IMR-90 (cell line): Measurements from ENCODE around the gene EXOC6. TPM values are rescaled to one million over a fixed set of nuclear protein-coding genes. Genes with fewer than 3 reads are reported as not detected.

Source experiments
- ATAC-seq: fragments of 200-7000 bp; cut with Tn5 transposase; 2 replicates; pipeline ENCODE4 v1.9.1; 2020; ENCODE audit warnings: low read depth, mild to moderate bottlenecking, moderate library complexity
- BruUV-seq: library from RNA; stranded (reverse); fragments of 400-500 nt; replicated peaks from 2 replicates; lab custom pipeline; 2021; lab: Mats Ljungman, UMichigan
- CTCF ChIA-PET: fragments of 300-600 bp; formaldehyde crosslinking; extraction: SDS; loops from one replicate; lab custom pipeline; 2021; ENCODE audit warnings: antibody characterized with exemption; lab: Yijun Ruan, JAX
- POLR2A ChIA-PET: fragments of 300-600 bp; sonication (Branson Sonifier 250); formaldehyde crosslinking; loops from one replicate; lab custom pipeline; 2022; ENCODE audit warnings: antibody characterized with exemption; ENCODE audit not compliant: unreplicated experiment; lab: Charles Lee
- DNase-seq: peaks from one replicate; pipeline ENCODE4 v3.0.0; 2013
- H2AFZ ChIP-seq: replicated peaks from 2 replicates; pipeline ENCODE3; 2013; ENCODE audit warnings: low read length, mild to moderate bottlenecking; ENCODE audit not compliant: poor library complexity
- H2AK5ac ChIP-seq: 2 replicates; pipeline ENCODE4 v1.6.1; 2013; ENCODE audit warnings: low read depth, low read length, inconsistent platforms
- H2AK9ac ChIP-seq: replicated peaks from 2 replicates; pipeline ENCODE3; 2013; ENCODE audit warnings: mild to moderate bottlenecking, low read depth, low read length, moderate library complexity; ENCODE audit not compliant: poor library complexity
- H2BK120ac ChIP-seq: 2 replicates; pipeline ENCODE4 v1.6.1; 2013; ENCODE audit warnings: low read depth, low read length, inconsistent platforms
- H2BK15ac ChIP-seq: 3 replicates; pipeline ENCODE4 v1.6.1; 2013; ENCODE audit warnings: low read depth, low read length, inconsistent platforms
- H2BK20ac ChIP-seq: 2 replicates; pipeline ENCODE4 v1.6.1; 2013; ENCODE audit warnings: low read depth, mild to moderate bottlenecking, inconsistent platforms, low read length, moderate library complexity
- H2BK5ac ChIP-seq: 2 replicates; pipeline ENCODE4 v1.6.1; 2013; ENCODE audit warnings: mild to moderate bottlenecking, low read depth, low read length, inconsistent platforms; ENCODE audit not compliant: poor library complexity, severe bottlenecking
- H3K14ac ChIP-seq: replicated peaks from 2 replicates; pipeline ENCODE4 v1.6.1; 2013; ENCODE audit warnings: low read depth, low read length, inconsistent platforms
- H3K18ac ChIP-seq: 2 replicates; pipeline ENCODE4 v1.6.1; 2013; ENCODE audit warnings: low read depth, low read length, control low read depth
- H3K23ac ChIP-seq: 2 replicates; pipeline ENCODE4 v1.6.1; 2013; ENCODE audit warnings: low read depth, low read length, inconsistent platforms
- H3K27ac ChIP-seq: 2 replicates; pipeline ENCODE4 v1.5.1; 2013; ENCODE audit warnings: mild to moderate bottlenecking, control low read depth, low read length; ENCODE audit not compliant: insufficient read depth
- H3K27me3 ChIP-seq: 2 replicates; pipeline ENCODE4 v1.6.1; 2013; ENCODE audit warnings: low read length; ENCODE audit not compliant: control insufficient read depth, insufficient read depth
- H3K36me3 ChIP-seq: 2 replicates; pipeline ENCODE4 v1.6.1; 2013; ENCODE audit warnings: low read length, mixed read lengths; ENCODE audit not compliant: control insufficient read depth, insufficient read depth
- H3K4ac ChIP-seq: 2 replicates; pipeline ENCODE4 v1.6.1; 2013; ENCODE audit warnings: low read depth, low read length, inconsistent platforms
- H3K4me1 ChIP-seq: 2 replicates; pipeline ENCODE4 v1.6.1; 2013; ENCODE audit warnings: low read length, mixed read lengths; ENCODE audit not compliant: control insufficient read depth, insufficient read depth
- H3K4me2 ChIP-seq: 2 replicates; pipeline ENCODE4 v1.6.1; 2013; ENCODE audit warnings: low read depth, mild to moderate bottlenecking, control low read depth, low read length, moderate library complexity
- H3K4me3 ChIP-seq: 2 replicates; pipeline ENCODE4 v1.5.1; 2013; ENCODE audit warnings: low read depth, mild to moderate bottlenecking, control low read depth, low read length, moderate library complexity; ENCODE audit not compliant: insufficient read depth
- H3K56ac ChIP-seq: 2 replicates; pipeline ENCODE4 v1.6.1; 2013; ENCODE audit warnings: low read length, inconsistent platforms; ENCODE audit not compliant: insufficient read depth; ENCODE audit errors: extremely low read depth
- H3K79me1 ChIP-seq, 2 experiments: 2 replicates each; pipeline ENCODE4 v1.6.1; 2013; ENCODE audit warnings: low read length in 2 of 2, inconsistent platforms in 1 of 2, low read depth in 1 of 2
- H3K9ac ChIP-seq: 2 replicates; pipeline ENCODE4 v1.6.1; 2013; ENCODE audit warnings: low read depth, low read length, control low read depth
- H3K9me1 ChIP-seq: 2 replicates; pipeline ENCODE4 v1.6.1; 2013; ENCODE audit warnings: low read length, inconsistent platforms; ENCODE audit not compliant: insufficient read depth
- H3K9me3 ChIP-seq: 2 replicates; pipeline ENCODE4 v1.6.1; 2013; ENCODE audit warnings: low read length; ENCODE audit not compliant: control insufficient read depth, insufficient read depth
- H4K20me1 ChIP-seq: 2 replicates; pipeline ENCODE4 v1.6.1; 2013; ENCODE audit warnings: low read length, inconsistent platforms; ENCODE audit not compliant: insufficient read depth
- H4K5ac ChIP-seq: 2 replicates; pipeline ENCODE4 v1.6.1; 2013; ENCODE audit warnings: mild to moderate bottlenecking, low read depth, low read length, control low read depth
- H4K8ac ChIP-seq, 2 experiments: 2 replicates each; pipeline ENCODE4 v1.6.1; 2013; ENCODE audit warnings: low read depth in 2 of 2, low read length in 2 of 2, control low read depth in 1 of 2, inconsistent platforms in 1 of 2
- H4K91ac ChIP-seq: 2 replicates; pipeline ENCODE4 v1.6.1; 2013; ENCODE audit warnings: low read depth, low read length, inconsistent platforms; ENCODE audit not compliant: insufficient read depth
- USF2 ChIP-seq: fragments of 150-350 bp; IDR thresholded peaks from 2 replicates; pipeline ENCODE4 v1.6.1; 2017; ENCODE audit warnings: mild to moderate bottlenecking, antibody characterized with exemption, low read length, low read depth
- WGBS, 2 experiments: methylation state at CpG; one replicate each; pipeline versions ENCODE4 v1.1.5 to v1.1.7; 2013; ENCODE audit warnings: missing lambda C conversion rate in 2 of 2; ENCODE audit not compliant: insufficient read length in 1 of 2; ENCODE audit errors: extremely low coverage in 2 of 2; 5-methylcytosine and 5-hydroxymethylcytosine counted together
- dilution Hi-C: fragments of 300-500 bp; cut with HindIII; formaldehyde crosslinking; loops from one replicate; pipeline ENCODE4 v1.14.3; 2018; ENCODE audit warnings: low sequenced_read_pairs; ENCODE audit not compliant: unreplicated experiment
- in situ Hi-C: fragments of 300-500 bp; cut with MboI; formaldehyde crosslinking; loops from 3 replicates; pipeline ENCODE4 v1.14.3; 2019; ENCODE audit warnings: low sequenced_read_pairs, inconsistent platforms, mixed read lengths
- intact Hi-C: fragments of 100-400 bp; cut with micrococcal nuclease; formaldehyde crosslinking; loops from 2 replicates; pipeline ENCODE4 v1.10.0; 2022
- polyA plus RNA-seq, 3 experiments: library from polyadenylated mRNA; depleted of rRNA; stranded (reverse); fragments of >200 nt; gene quantifications; 2 replicates each; pipeline ENCODE4 v1.2.3, GENCODE V29; 2012; ENCODE audit warnings: low replicate concordance in 1 of 3
- total RNA-seq: library from RNA; depleted of rRNA; stranded (reverse); fragments of >200 nt; gene quantifications from 2 replicates; pipeline ENCODE4 v1.2.3, GENCODE V29; 2012

The EXOC6 gene
- total and polyA plus RNA-seq, 2 of the 4 experiments (the other 2 are of a cell fraction): 4.5 to 11.5 TPM

- CTCF ChIA-PET: interaction anchor here (0.5 kb wide), 1 partner anchor 18 kb away, joined by 3 read pairs; no protein-coding TSS in a partner anchor
- no peak for TF ChIP-seq USF2
- BruUV-seq: no TSS peak
Observed at GRCh38 chr10:92931597-92931996, 83.3 kb downstream of the EXOC6 start.

More at GRCh38 chr10:92931597-92931996, 83.3 kb downstream of the EXOC6 start:
- WGBS, 2 experiments: no CpG with 5 or more reads among the region's 1 CpG
- dilution Hi-C loops (no loop called here), intact Hi-C loops (no loop called here), in situ Hi-C loops (no loop called here)
- H3K9me3 ChIP-seq: no peaks in the 10 kb centered on the region
- H2AK5ac ChIP-seq: no peak overlapping the region
- no peaks in the 10 kb centered on the region for H3K27me3 ChIP-seq
- H3K18ac ChIP-seq: no peak overlapping the region
- H3K4me1 ChIP-seq: no peaks in the 10 kb centered on the region
- H2BK20ac ChIP-seq: no peak overlapping the region
- no peak overlapping the region for H4K91ac ChIP-seq
- H3K27ac ChIP-seq: no peak overlapping the region
- H3K4me2 ChIP-seq: no peak overlapping the region
- H3K4me3 ChIP-seq: no peak overlapping the region
- no peak overlapping the region for H2BK15ac ChIP-seq
- no peak for ATAC-seq
- H3K9me1 ChIP-seq: no peaks in the 10 kb centered on the region
- H3K14ac ChIP-seq: no peak overlapping the region
- H4K20me1 ChIP-seq: no peaks in the 10 kb centered on the region
- H2BK5ac ChIP-seq: no peak overlapping the region
- H3K9ac ChIP-seq: no peak overlapping the region
- H2AFZ ChIP-seq: no peak overlapping the region
- POLR2A ChIA-PET: no interaction called here
- no peak overlapping the region for H2AK9ac ChIP-seq
- H4K5ac ChIP-seq: no peak overlapping the region
- H3K56ac ChIP-seq: no peak overlapping the region
- no peak overlapping the region for H3K4ac ChIP-seq
- no peak for DNase-seq
- no peak overlapping the region for H3K23ac ChIP-seq
- no peak overlapping the region for H2BK120ac ChIP-seq
- H3K79me1 ChIP-seq: no peaks in the 10 kb centered on the region
- H3K36me3 ChIP-seq: no peaks in the 10 kb centered on the region
- no peak overlapping the region for H4K8ac ChIP-seq
